ENCODE data around the gene SNAPC1. TPM values are rescaled to one million over a fixed set of nuclear protein-coding genes. Genes with fewer than 3 reads are reported as not detected.

Gene SNAPC1
- total RNA-seq, 1 experiment from 2014 or later, result 13.8 TPM

DNA sequence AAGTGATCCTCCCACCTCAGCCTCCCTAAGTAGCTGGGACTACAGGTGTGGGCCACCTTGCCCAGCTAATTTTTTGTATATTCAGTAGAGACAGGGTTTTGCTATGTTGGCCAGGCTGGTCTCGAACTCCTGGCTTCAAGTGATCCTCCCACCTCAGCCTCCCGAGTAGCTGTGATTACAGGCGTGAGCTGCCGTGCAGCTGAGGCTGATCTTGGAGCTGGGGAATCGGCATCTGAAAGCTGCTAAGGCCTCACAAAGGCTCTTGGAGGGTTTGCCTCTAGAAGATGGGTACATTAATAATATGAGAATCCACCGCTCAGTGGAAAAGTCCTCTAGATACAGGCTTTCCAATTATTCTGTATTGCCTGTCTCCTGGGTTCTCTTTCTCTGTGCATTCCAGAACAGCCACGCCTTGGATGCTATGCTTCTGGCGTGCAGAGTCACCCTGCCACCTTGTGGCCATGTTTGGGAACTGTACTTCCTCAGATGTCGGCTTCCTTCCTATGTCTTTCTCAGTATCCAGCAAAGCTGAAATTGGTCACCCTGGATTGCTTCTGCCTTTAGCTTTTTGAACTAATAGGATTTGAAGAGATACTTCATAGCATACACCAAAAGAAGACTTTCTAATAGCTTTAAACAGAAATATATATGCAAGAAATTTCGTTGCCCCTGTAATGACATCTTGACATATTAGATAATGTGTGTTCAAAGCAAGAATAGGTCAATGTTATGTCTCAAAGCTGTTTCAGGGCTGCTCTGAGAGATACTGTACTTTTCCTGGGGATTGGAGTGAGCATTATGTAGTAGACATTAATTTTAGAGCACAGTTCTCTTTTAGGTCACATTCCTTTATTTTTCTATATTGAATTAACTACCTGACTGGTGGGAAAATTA, 75.4 kb downstream of the SNAPC1 start:
- no TSS peak for BruUV-seq (replicated peaks)
- CTCF ChIA-PET, result interaction anchor here (0.7 to 1.5 kb wide), 6 partner anchors 76 to 377 kb away, joined by 3 to 9 read pairs (median 4); no protein-coding TSS in a partner anchor

DNA sequence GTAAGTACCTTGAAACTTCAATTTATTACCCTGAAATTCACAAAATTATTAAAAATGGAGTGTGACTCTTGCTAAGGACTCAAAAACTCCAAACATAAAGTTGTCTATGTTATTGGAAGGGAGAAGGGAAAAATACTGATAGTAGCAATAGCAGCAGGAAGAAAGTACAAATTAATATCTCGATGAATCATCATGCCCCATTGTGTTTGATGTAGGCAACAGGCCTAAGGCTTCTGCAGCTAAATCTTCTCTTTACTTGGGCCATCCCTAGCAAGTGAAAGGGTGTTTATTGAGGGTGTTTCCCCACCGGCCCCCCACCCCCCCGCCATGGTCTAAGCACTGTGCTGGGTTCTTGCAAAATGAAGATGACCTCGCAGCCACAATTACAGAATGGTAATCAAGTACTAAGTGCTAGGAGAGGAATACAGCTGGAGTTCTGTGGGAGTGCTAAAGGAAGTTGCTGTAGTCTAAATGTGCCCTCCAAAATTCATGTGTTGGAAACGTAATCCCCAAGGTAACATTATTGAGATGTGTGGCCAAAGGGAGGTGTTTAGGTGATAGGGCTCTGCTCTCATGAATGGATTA, 76.5 kb downstream of the SNAPC1 start:
- Histone ChIP-seq H3K27me3 (replicated peaks; ENCODE audit: insufficient read depth, low read depth, low read length, poor library complexity) (no peaks in the 10 kb centered on the region), H3K9me3 (ENCODE audit: low read depth, low read length, poor library complexity, severe bottlenecking) (no peaks in the 10 kb centered on the region), H3K4me1 (ENCODE audit: insufficient read depth, low read length, poor library complexity, severe bottlenecking) (peaks cover 10% of the 10 kb centered on the region), H3K27ac (ENCODE audit: low read depth, low read length, poor library complexity, severe bottlenecking) (no peak overlapping the region), H3K36me3 (ENCODE audit: insufficient read depth, low read length, poor library complexity, severe bottlenecking) (no peaks in the 10 kb centered on the region), H3K4me3 (ENCODE audit: low read depth, low read length, poor library complexity, severe bottlenecking) (no peak overlapping the region)
- CTCF ChIA-PET, result no interaction called here
- intact Hi-C loops (cut with micrococcal nuclease; ENCODE audit: unreplicated experiment), result loop anchor here (5.0 kb wide), 1 partner anchor 541 kb away; no protein-coding TSS in a partner anchor
- TF ChIP-seq, protein P1, sequence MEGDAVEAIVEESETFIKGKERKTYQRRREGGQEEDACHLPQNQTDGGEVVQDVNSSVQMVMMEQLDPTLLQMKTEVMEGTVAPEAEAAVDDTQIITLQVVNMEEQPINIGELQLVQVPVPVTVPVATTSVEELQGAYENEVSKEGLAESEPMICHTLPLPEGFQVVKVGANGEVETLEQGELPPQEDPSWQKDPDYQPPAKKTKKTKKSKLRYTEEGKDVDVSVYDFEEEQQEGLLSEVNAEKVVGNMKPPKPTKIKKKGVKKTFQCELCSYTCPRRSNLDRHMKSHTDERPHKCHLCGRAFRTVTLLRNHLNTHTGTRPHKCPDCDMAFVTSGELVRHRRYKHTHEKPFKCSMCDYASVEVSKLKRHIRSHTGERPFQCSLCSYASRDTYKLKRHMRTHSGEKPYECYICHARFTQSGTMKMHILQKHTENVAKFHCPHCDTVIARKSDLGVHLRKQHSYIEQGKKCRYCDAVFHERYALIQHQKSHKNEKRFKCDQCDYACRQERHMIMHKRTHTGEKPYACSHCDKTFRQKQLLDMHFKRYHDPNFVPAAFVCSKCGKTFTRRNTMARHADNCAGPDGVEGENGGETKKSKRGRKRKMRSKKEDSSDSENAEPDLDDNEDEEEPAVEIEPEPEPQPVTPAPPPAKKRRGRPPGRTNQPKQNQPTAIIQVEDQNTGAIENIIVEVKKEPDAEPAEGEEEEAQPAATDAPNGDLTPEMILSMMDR (conservative IDR thresholded peaks at IDR 0.05; ENCODE audit: low read depth, low read length), result no peak
- no peak for TF ChIP-seq EZH2 (IDR thresholded peaks at IDR 0.05; ENCODE audit: borderline replicate concordance, low read depth, low read length, poor library complexity, severe bottlenecking)
- DNase-seq (ENCODE audit: low spot score), result no peak
- POLR2A ChIA-PET (ENCODE audit: low non-redundant PET), result no interaction called here
- no TSS peak for BruUV-seq (replicated peaks)

More for the DNA sequence above, 75.4 kb downstream of the SNAPC1 start:
- Histone ChIP-seq H3K9me3 (ENCODE audit: low read depth, low read length, poor library complexity, severe bottlenecking) (no peaks in the 10 kb centered on the region), H3K36me3 (ENCODE audit: insufficient read depth, low read length, poor library complexity, severe bottlenecking) (no peaks in the 10 kb centered on the region), H3K27me3 (replicated peaks; ENCODE audit: insufficient read depth, low read depth, low read length, poor library complexity) (no peaks in the 10 kb centered on the region), H3K4me3 (ENCODE audit: low read depth, low read length, poor library complexity, severe bottlenecking) (no peak overlapping the region), H3K27ac (ENCODE audit: low read depth, low read length, poor library complexity, severe bottlenecking) (no peak overlapping the region), H3K4me1 (ENCODE audit: insufficient read depth, low read length, poor library complexity, severe bottlenecking) (peaks cover 10% of the 10 kb centered on the region)
- intact Hi-C loops (cut with micrococcal nuclease; ENCODE audit: unreplicated experiment), result loop anchor here (1.0 to 5.0 kb wide), 2 partner anchors 376 to 540 kb away; no protein-coding TSS in a partner anchor
- DNase-seq (ENCODE audit: low spot score), result peak; percentile 83
- no peak for TF ChIP-seq EZH2 (IDR thresholded peaks at IDR 0.05; ENCODE audit: borderline replicate concordance, low read depth, low read length, poor library complexity, severe bottlenecking)
- TF ChIP-seq, protein P1 (conservative IDR thresholded peaks at IDR 0.05; ENCODE audit: low read depth, low read length), result peak; percentile 88
- POLR2A ChIA-PET (ENCODE audit: low non-redundant PET), result interaction anchor here (0.7 kb wide), 1 partner anchor 76 kb away, joined by 7 read pairs; no protein-coding TSS in a partner anchor

DNA sequence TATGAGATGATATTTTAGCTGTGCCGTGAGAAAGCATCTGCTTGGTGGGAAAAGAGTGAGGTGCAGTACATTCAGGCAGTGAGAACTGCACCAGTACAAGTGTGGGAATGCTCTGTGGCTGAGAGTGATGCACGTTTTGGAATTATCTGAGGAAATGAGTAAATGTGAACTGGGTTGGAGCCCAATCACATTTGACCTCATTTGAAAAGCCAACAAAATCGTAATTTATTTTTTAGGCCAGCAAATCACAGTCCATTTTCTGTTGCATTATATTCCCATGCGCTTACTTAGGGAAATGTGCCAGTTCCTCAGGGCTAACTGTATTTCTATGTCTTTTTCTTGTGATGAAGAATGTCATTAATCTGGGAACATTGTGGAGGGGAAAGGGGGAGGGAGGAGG, 77.3 kb downstream of the SNAPC1 start:
- no peaks in the 10 kb centered on the region for H3K27me3 ChIP-seq (replicated peaks; ENCODE audit: insufficient read depth, low read depth, low read length, poor library complexity)
- H3K27ac ChIP-seq (ENCODE audit: low read depth, low read length, poor library complexity, severe bottlenecking), result no peak overlapping the region
- ChIA-PET CTCF (no interaction called here), POLR2A (ENCODE audit: low non-redundant PET) (no interaction called here)
- no peak overlapping the region for H3K4me3 ChIP-seq (ENCODE audit: low read depth, low read length, poor library complexity, severe bottlenecking)
- DNase-seq (ENCODE audit: low spot score), result no peak
- intact Hi-C loops (cut with micrococcal nuclease; ENCODE audit: unreplicated experiment), result loop anchor here (5.0 kb wide), 1 partner anchor 542 kb away; no protein-coding TSS in a partner anchor
- peaks cover 10% of the 10 kb centered on the region for H3K4me1 ChIP-seq (ENCODE audit: insufficient read depth, low read length, poor library complexity, severe bottlenecking)
- no TSS peak for BruUV-seq (replicated peaks)
- H3K36me3 ChIP-seq (ENCODE audit: insufficient read depth, low read length, poor library complexity, severe bottlenecking), result no peaks in the 10 kb centered on the region
- TF ChIP-seq, protein P1 (conservative IDR thresholded peaks at IDR 0.05; ENCODE audit: low read depth, low read length), result no peak
- TF ChIP-seq EZH2 (IDR thresholded peaks at IDR 0.05; ENCODE audit: borderline replicate concordance, low read depth, low read length, poor library complexity, severe bottlenecking), result no peak
- no peaks in the 10 kb centered on the region for H3K9me3 ChIP-seq (ENCODE audit: low read depth, low read length, poor library complexity, severe bottlenecking)

All from A673 (cell line).